Activated CD4-positive, alpha-beta T cell treated with anti-CD3 and anti-CD28 coated beads, Interleukin-10, Interleukin-2, amounts not matched to agents 100 ng/mL and 50 ng/mL, durations not matched to agents 16 hours and 8 hours (primary cell): Measurements from ENCODE around the gene NCKAP1.
"Not testable (repeated sequence)": the region's sequence is repeated elsewhere in the genome, so short reads cannot be mapped to it uniquely, and the experiment has no call there.

Experiments used
- DNase-seq: peaks from one replicate; pipeline ENCODE4 v3.0.0-alpha.2; 2020

The NCKAP1 gene

GRCh38 chr2:183038341-183039300 lies at the start of gene NCKAP1:
Gene NCKAP1, minus strand, starts transcription at chr2:183038457. Its CDS starts 358 bp downstream, at chr2:183038099.
- peak; percentile 92 for DNase-seq

GRCh38 chr2:183081911-183082310 lies 43.7 kb upstream of the NCKAP1 start:
- DNase-seq: no peak

GRCh38 chr2:183079139-183079775 lies 41.0 kb upstream of the NCKAP1 start:
- no peak for DNase-seq

GRCh38 chr2:183078464-183079138 lies 40.3 kb upstream of the NCKAP1 start, which contains the start of gene DUSP19:
Gene DUSP19, plus strand, starts transcription at chr2:183078747. Its CDS starts 187 bp downstream, at chr2:183078934.
- peak; percentile 90 for DNase-seq

GRCh38 chr2:183078163-183078463 lies 39.9 kb upstream of the NCKAP1 start:
- DNase-seq: no peak

DNA sequence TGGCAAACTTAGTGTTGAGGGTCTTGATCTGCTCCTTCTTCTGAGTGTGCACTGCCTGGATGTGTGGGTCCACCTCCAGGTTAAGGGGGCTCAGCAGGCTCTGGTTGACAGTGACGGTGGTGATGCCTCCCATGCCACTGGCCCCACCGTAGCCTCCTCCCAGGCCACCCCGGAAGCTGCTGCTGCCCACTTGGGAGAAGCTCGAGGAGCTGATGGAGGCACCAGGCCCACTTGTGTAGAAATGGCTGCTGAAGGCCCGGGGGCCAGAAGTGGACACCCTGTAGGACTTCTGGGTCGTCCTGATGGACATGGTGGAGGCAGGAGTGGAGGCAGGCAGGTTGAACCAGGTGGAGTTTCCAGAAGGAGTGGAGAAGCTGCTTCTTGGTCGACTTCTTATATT lies 33.9 kb upstream of the NCKAP1 start:
- DNase-seq: no peak

DNA sequence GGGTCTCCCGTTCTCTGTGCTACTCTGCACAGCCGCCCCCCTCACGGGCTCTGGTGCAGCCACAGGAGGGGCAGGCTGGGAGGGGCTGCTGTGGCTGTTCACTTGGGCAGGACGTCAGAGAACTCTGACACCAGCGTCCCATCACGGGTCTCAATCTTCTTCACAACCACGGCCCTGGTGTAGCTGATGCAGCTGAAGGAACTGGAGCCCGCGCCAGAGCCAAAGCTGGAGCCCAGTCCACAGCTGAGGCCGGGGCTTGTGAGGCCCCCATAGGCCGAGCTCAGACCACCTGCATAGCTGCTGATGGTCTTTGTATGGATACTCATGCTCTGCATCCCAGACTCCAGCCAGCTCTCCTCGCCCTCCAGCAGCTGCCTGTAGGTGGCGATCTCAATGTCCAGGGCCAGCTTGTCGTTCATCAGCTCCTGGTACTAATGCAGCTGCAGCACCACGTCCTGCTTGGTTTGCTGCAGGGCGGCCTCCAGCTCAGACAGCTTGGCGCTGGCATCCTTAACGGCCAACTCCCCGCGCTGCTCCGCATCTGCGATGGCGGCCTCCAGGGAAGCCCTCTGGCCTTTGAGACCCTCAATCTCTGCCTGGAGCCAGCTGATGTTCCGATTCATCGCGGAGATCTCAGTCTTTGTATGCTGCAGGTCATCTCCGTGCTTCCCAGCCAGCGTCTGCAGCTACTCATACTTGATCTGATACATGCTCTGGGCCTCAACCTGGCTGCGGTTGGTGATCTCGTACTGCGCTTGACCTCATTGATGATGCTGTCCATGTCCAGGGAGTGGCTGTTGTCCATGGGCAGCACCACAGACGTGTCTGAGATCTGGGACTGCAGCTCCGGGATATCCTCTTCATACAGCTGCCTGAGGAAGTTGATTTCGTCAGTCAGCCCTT lies 32.9 kb upstream of the NCKAP1 start:
- DNase-seq: peak; percentile 2

DNA sequence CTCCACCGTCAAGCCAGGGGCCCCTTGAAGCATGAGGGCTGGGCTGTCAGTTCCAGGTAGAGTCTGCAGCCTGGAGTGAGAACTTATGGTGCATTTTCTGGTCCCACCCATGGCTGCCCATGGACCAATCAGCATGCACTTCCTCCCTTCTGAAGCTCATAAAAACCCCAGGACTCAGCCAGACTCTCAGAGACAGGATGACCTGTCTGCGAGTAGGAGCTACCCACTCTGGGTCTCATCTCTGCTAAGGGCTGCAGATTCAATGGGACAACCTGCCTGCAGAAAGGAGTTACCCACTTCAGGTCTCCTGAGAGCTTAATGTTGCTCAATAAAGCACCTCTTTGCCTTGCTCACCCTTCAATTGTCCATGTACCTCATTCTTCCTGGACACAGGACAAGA lies 30.9 kb upstream of the NCKAP1 start:
- no peak for DNase-seq

DNA sequence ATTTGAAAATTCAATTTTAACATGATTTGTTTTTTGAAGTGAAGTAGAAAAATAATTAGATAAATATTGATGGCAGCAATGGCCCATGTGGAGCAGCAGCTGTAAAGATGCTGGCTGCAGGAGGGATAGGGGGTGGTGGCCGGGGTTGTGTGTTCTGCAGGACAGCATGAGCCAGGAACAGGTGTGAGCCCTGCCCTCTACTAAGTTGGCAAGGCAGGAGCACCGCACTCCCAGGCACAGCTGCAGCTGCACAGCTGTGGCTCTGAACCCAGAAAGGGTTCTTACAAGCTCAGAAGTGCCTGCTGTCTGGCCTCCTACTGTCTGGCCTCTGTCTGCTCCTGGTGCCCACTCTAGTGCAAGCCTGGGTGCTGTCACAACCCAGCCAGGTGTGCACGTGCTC lies 30.3 kb upstream of the NCKAP1 start:
- DNase-seq: no peak

DNA sequence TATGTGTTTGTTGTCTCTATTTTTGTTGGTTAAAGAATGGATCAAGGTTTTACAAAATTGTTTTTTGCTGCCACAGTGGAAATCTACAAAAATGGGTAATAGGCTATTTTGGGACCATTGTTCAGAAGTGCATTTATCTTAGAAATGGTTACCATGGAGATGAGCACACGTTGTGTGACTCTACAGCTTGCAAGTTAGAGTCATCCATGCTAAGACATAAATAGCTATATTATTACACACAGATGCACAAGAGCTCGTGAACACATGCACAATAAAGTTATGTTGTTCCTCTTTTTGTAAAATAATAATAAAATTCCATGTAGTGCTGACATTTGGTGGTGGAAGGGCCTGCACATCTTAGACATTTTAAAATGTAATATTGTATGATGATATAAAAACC lies 24.8 kb upstream of the NCKAP1 start:
- DNase-seq: no peak

DNA sequence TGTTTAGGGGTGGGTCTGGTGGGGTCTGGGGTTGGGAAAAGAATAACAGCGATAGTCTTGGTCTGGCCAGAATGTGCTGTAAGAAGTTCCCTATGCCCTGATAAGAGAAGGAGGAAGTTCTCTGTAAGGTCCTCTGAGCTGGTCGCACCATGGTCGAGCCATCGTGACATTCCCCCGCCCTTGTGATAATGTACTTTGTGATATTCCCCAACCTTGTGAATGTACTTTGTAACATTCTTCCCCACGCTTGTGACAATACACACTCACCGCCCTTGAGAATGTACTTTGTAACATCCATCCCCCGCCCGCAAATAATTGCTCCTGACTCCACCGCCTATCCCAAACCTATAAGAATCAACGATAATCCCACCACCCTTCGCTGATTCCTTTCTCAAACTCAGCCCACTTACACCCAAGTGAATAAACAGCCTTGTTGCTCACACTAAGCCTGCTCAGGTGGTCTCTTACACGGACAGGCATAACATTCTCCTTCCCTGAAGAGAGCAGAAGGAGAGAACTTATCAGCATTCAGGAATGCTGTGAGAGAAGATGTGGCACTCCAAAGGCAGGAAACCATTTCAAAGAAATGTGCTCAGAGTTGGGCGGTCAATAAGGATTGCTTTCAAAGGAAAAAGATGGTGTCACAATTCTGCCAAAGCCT lies 22.4 kb upstream of the NCKAP1 start:
- no peak for DNase-seq

DNA sequence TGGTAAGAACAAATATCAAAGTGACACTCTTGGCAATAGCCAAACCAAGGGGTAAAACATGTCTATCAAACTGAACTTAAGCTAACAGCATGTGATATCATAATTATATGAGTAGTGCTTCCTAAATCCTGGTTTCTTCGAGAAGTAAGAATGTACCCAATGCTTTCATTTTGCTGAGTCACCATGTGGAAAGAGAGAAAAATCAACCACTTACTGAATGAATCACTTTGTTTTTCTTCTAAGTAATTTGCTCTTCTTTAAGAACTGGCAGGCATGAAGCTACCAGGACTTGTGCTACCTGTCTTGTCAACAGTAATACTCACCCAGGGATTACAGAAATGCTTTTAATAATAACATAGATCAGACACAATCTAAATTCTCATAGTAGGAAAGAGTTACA lies 21.3 kb upstream of the NCKAP1 start:
- peak; percentile 21 for DNase-seq

- DNase-seq: no peak
Measured at GRCh38 chr2:183057333-183057985, 19.2 kb upstream of the NCKAP1 start.

DNA sequence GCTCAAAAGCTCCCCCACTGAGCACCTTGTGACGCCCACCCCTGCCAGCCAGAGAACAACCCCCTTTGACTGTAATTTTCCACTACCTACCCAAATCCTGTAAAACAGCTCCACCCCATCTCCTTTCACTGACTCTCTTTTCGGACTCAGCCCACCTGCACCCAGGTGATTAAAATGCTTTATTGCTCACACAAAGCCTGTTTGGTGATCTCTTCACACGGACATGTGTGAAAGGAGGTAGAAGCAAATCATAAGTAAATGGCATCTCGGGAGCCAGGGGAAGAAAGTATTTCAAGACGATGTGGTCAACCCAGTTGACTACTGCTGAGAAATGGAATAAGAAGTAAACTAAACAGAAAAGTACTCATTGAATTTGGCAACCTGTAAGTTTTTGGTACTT lies 11.2 kb upstream of the NCKAP1 start:
- no peak for DNase-seq

GRCh38 chr2:183047486-183048125 lies 9.3 kb upstream of the NCKAP1 start:
- DNase-seq: not testable (repeated sequence)

DNA sequence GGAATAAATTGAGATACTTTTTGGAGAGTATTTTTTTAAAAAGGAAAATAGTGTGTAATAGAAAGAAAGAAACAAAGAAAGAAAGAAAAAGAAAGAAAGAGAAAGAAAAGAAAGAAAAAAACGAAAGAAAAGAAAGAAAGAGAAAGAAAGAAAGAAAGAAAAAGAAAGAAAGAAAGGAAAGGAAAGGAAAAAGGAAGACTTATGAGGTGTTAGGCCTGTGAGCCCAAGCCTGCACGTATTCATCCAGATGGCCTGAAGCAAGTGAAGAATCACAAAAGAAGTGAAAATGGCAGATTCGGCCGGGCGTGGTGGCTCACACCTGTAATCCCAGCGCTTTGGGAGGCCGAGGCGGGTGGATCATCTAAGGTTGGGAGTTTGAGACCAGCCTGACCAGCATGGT lies 5.3 kb upstream of the NCKAP1 start:
- DNase-seq: not testable (repeated sequence)

- no peak for DNase-seq
Measured at GRCh38 chr2:183040604-183041003, 2.3 kb upstream of the NCKAP1 start.

DNA sequence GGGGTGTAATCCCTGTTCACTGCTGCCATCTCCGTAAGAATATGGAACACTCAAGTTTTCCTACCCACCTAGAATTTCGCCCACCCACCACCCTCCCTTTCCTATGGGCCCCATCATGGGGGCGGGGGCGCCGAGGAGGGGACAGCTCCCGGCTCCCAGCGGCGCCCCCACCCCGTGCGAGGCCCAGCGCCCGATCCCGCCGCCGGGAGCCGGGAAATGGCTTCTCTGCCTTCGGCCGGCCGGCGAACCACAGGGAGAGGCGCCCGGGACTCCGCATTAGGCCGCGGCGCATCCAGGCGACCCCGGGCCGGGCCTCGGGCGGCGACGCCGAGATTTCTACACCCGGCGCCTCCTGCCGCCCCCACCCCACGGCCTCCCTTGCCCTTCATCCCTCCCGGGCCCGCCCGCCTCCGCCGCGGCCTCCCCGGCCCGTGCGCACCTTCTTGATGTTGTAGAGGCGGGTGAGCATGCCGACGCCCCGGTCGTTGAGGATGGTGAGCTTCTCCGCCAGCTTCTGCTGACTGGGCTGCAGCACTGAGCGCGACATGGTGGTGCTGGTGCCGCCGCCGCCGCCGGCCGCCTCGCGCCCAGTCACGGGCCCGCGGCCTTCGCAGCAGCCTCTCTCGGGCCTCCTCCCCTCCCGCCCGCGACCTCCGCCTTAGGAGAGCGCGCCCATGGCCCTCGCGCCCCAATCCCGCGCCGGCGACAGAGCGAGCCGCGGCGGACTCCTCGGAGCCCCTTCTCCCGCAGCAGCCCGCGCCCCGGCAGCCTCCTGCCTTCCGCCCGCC lies 510 bp downstream of the NCKAP1 start:
- DNase-seq: peak; percentile 49

DNA sequence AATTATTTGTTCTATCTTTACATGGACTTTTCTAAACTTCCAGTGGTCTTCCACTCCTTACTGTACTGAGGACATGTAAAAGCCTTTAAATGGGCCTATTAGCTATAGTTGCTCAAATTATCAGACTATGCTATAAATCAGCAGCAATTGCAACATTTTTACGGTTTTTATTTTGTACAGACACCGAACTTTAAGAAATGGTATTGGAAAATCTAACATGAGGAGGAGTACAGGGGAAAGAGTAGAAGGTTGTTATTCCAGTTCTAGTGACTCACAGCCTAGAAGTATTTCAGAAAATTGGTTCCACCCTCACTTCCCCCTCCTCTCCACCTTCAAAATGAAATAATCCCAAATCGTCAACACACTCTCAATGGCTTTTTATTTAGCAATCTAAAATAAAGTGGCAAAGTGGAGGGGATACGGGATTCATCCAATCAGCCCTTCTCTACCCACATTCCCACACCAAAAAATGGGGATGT lies 1.1 kb downstream of the NCKAP1 start:
- no peak for DNase-seq
